Measurements from ENCODE around the gene TMEM223.

DNA sequence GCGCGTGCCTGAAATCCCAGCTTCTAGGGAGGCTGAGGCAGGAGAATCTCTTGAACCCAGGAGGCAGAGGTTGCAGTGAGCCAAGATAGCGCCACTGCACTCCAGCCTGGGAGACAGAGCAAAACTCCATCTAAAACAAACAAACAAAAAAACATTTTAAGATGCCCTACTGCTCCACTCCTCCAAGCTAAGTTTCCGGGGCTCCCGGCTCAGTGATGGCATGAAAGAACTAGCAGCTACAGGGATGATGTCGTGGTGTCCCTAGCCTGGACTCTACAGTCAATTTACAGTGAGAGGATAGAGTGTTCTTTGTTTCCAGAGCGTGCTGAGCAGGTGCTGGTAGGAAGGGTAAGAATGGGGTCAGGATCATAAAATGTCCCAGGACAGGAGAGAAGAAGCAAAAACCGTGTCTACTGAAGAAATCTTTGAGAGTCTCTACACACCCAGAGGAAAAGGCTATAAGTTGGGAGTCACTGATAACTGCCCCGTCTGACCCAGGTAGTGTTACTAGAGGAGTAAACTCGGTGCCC is 36.7 kb downstream of the TMEM223 start:
- TF ChIP-seq, protein P1, sequence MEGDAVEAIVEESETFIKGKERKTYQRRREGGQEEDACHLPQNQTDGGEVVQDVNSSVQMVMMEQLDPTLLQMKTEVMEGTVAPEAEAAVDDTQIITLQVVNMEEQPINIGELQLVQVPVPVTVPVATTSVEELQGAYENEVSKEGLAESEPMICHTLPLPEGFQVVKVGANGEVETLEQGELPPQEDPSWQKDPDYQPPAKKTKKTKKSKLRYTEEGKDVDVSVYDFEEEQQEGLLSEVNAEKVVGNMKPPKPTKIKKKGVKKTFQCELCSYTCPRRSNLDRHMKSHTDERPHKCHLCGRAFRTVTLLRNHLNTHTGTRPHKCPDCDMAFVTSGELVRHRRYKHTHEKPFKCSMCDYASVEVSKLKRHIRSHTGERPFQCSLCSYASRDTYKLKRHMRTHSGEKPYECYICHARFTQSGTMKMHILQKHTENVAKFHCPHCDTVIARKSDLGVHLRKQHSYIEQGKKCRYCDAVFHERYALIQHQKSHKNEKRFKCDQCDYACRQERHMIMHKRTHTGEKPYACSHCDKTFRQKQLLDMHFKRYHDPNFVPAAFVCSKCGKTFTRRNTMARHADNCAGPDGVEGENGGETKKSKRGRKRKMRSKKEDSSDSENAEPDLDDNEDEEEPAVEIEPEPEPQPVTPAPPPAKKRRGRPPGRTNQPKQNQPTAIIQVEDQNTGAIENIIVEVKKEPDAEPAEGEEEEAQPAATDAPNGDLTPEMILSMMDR (IDR thresholded peaks at IDR 0.05; ENCODE audit: low read depth, low read length): no peak
- TF ChIP-seq EZH2phosphoT487 (IDR thresholded peaks at IDR 0.05; ENCODE audit: low read depth): no peak
